Gastroesophageal sphincter (tissue), 4 donors: Measurements from ENCODE around the gene CCDC178. TPM values are rescaled to one million over a fixed set of nuclear protein-coding genes. Genes with fewer than 3 reads are reported as not detected.

ENCODE experiments used
- ATAC-seq: fragments of 150-250 bp; one replicate; pipeline ENCODE4 v1.9.1; 2016; ENCODE audit warnings: mild to moderate bottlenecking, moderate library complexity
- H3K27ac ChIP-seq, 4 donors: fragments of 200-600 bp; sonication (generic) in 3 of 4; 1 replicate in 3 of 4; 2 replicates in 1 of 4; pipeline ENCODE4 v1.5.1; 2016 to 2019
- H3K27me3 ChIP-seq: fragments of 200-600 bp; sonication (generic); one replicate; pipeline ENCODE4 v1.5.1; 2019
- H3K36me3 ChIP-seq, 2 donors: fragments of 200-600 bp; sonication (generic); one replicate each; pipeline ENCODE4 v1.5.1; 2019; ENCODE audit warnings: control low read depth in 1 of 2
- H3K4me1 ChIP-seq, 3 donors: fragments of 200-600 bp; sonication (generic); 1 replicate in 2 of 3; 2 replicates in 1 of 3; pipeline ENCODE4 v1.5.1; 2016 to 2019; ENCODE audit warnings: control low read depth in 2 of 3
- H3K4me3 ChIP-seq, 2 donors: fragments of 200-600 bp; sonication (generic); one replicate each; pipeline ENCODE4 v1.5.1; 2019; ENCODE audit warnings: mild to moderate bottlenecking in 1 of 2, moderate library complexity in 1 of 2
- H3K9me3 ChIP-seq, 3 donors: fragments of 200-600 bp; sonication (generic); one replicate each; pipeline ENCODE4 v1.5.1; 2017 to 2019; ENCODE audit warnings: control low read depth in 2 of 3
- EP300 ChIP-seq: sonication (generic); formaldehyde crosslinking; IDR thresholded peaks from one replicate; pipeline ENCODE4 v1.6.1; 2017; ENCODE audit warnings: antibody characterized with exemption, mild to moderate bottlenecking
- POLR2A ChIP-seq, 2 donors: fragments of 450-650 bp; IDR thresholded peaks; one replicate each; pipeline ENCODE4 v1.6.1; 2017; ENCODE audit warnings: antibody characterized with exemption in 2 of 2, mild to moderate bottlenecking in 2 of 2, moderate library complexity in 1 of 2
- POLR2AphosphoS5 ChIP-seq: sonication (generic); formaldehyde crosslinking; IDR thresholded peaks from one replicate; pipeline ENCODE4 v1.6.1; 2017; ENCODE audit warnings: antibody characterized with exemption
- whole genome bisulfite sequencing, 2 donors: methylation state at CpG; one replicate each; pipeline ENCODE4 v1.1.5; 2018; ENCODE audit warnings: low coverage in 1 of 2; 5-methylcytosine and 5-hydroxymethylcytosine counted together
- total RNA-seq, 4 donors: library from RNA; depleted of rRNA; stranded (reverse); fragments of >200 nt; gene quantifications; one replicate each; pipeline ENCODE4 v1.1.0, GENCODE V29; 2016
- TF ChIP-seq, protein P1 (sequence below), 4 experiments: fragments of 200-600 bp in 2 of 4; fragments of 450-650 bp in 2 of 4; sonication (generic) in 1 of 4; IDR thresholded peaks; one replicate each; pipeline ENCODE4 v1.5.1; 2017 to 2019; ENCODE audit warnings: antibody characterized with exemption in 4 of 4, mild to moderate bottlenecking in 2 of 4, moderate library complexity in 2 of 4

Gene CCDC178
- total RNA-seq, 4 donors from 2014 or later = 0.27 to 3.3 (median 2.1) TPM; not detected in 1

DNA sequence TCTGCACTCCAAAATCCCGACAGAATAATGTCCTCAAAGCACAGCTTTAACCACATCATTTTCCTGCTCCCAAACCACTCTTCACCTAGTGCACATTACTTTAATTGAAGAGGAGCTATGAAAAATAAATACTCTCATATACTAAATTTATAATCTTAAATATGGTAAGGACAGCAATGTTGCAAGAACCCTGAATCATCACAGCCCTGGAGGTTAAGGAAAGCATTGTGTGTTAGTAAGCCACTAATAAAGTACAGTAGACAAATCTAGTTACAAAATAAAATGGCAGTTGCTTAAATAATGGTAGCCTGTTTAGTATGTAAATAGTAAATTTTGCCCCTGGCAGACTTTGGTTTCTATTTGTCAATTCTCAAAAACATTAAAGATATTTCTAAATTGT lies 27.0 kb upstream of the CCDC178 start:
- H3K4me3 ChIP-seq = no peak overlapping the region
- H3K27ac ChIP-seq = no peak overlapping the region
- ATAC-seq = no peak
- no peaks in the 10 kb centered on the region for H3K36me3 ChIP-seq
- H3K4me1 ChIP-seq = no peaks in the 10 kb centered on the region
- no peaks in the 10 kb centered on the region for H3K27me3 ChIP-seq
- H3K9me3 ChIP-seq = no peaks in the 10 kb centered on the region
- TF ChIP-seq EP300 = no peak
- no peak for TF ChIP-seq POLR2A (IDR thresholded peaks at IDR 0.05)
- TF ChIP-seq, protein P1, sequence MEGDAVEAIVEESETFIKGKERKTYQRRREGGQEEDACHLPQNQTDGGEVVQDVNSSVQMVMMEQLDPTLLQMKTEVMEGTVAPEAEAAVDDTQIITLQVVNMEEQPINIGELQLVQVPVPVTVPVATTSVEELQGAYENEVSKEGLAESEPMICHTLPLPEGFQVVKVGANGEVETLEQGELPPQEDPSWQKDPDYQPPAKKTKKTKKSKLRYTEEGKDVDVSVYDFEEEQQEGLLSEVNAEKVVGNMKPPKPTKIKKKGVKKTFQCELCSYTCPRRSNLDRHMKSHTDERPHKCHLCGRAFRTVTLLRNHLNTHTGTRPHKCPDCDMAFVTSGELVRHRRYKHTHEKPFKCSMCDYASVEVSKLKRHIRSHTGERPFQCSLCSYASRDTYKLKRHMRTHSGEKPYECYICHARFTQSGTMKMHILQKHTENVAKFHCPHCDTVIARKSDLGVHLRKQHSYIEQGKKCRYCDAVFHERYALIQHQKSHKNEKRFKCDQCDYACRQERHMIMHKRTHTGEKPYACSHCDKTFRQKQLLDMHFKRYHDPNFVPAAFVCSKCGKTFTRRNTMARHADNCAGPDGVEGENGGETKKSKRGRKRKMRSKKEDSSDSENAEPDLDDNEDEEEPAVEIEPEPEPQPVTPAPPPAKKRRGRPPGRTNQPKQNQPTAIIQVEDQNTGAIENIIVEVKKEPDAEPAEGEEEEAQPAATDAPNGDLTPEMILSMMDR (IDR thresholded peaks at IDR 0.05) = no peak
- no peak for TF ChIP-seq POLR2AphosphoS5
- 79% methylated on average over 1 of the region's 1 CpG; no CpG with 5 or more reads in 1 of the 2 donors for WGBS, 2 donors

DNA sequence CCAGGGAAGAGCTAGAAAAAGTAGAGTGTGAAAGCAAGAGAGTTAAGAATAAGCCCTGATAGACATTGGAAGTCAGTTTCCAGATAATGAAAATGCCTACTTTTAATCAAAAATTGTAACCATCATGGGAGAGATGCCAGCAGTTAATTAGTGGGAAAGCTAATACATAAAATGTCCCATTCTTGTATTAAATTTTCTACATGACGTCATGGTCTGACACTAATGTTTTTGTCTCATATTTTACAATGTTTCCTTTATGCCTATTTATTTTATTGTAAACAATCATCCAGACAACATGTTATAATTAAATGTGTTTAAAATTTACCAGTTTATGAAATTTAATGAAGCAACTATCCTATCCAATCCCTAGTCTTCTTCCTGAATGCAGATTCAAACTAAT lies 26.3 kb upstream of the CCDC178 start:
- Histone ChIP-seq H3K4me3 (no peak overlapping the region), H3K27me3 (no peaks in the 10 kb centered on the region), H3K36me3 (no peaks in the 10 kb centered on the region), H3K4me1 (no peaks in the 10 kb centered on the region), H3K9me3 (no peaks in the 10 kb centered on the region), H3K27ac (no peak overlapping the region)
- TF ChIP-seq POLR2A (IDR thresholded peaks at IDR 0.05) = no peak
- no peak for TF ChIP-seq POLR2AphosphoS5
- no peak for TF ChIP-seq EP300
- TF ChIP-seq, protein P1 (IDR thresholded peaks at IDR 0.05) = no peak
- WGBS, 2 donors = 96 to 100% methylated on average over 1 of the region's 1 CpG
- no peak for ATAC-seq

DNA sequence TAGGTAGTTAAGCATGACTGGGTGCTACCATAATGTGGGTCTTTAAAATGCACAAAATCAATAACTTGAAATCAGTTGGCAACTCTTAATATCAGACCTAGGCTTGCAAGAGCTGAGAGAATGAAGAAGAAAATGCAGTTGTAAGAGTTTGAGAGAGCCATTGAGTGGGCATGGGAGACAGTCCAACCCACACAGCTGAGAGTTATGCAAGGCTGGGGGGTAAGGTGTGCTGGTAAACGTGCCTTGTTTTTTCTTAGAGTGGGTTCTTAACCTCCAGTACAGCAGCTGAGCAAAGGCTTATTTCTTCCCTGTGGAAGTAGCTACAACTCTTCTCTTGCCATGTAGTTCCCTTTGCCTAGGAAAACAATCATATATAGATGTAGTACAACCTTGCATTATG lies 20.2 kb upstream of the CCDC178 start:
- TF ChIP-seq POLR2A (IDR thresholded peaks at IDR 0.05) = no peak
- TF ChIP-seq, protein P1 (IDR thresholded peaks at IDR 0.05) = no peak
- TF ChIP-seq EP300 = no peak
- no peak for TF ChIP-seq POLR2AphosphoS5
- no peaks in the 10 kb centered on the region for H3K36me3 ChIP-seq
- H3K27ac ChIP-seq = no peak overlapping the region
- H3K4me1 ChIP-seq = no peaks in the 10 kb centered on the region
- no peaks in the 10 kb centered on the region for H3K27me3 ChIP-seq
- no peaks in the 10 kb centered on the region for H3K9me3 ChIP-seq
- ATAC-seq = no peak
- no peak overlapping the region for H3K4me3 ChIP-seq
- WGBS, 2 donors = 45 to 63% methylated on average over 1 of the region's 1 CpG

DNA sequence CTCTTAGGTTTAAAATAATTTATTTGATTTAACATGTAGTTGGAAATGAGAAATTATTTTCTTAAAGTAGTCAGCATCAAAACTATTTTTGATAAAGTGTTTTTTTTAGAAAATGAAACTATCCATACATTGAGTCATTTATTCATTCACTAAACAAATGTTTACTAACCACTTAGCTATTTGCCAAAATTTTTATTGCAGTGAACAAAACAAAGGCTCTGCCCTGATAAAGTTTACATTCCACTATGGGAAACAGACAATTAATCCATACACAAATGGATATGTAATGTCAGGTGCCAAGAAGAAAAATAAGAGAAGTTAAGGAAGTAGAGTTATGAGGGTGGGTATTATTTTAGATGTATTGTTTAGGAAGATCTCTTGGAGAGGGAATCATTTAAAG lies 19.1 kb upstream of the CCDC178 start:
- TF ChIP-seq POLR2AphosphoS5 (no peak), POLR2A (IDR thresholded peaks at IDR 0.05) (no peak), EP300 (no peak)
- TF ChIP-seq, protein P1 (IDR thresholded peaks at IDR 0.05) = no peak
- Histone ChIP-seq H3K36me3 (no peaks in the 10 kb centered on the region), H3K4me1 (no peaks in the 10 kb centered on the region), H3K27me3 (no peaks in the 10 kb centered on the region), H3K27ac (no peak overlapping the region), H3K4me3 (no peak overlapping the region), H3K9me3 (no peaks in the 10 kb centered on the region)
- ATAC-seq = no peak

DNA sequence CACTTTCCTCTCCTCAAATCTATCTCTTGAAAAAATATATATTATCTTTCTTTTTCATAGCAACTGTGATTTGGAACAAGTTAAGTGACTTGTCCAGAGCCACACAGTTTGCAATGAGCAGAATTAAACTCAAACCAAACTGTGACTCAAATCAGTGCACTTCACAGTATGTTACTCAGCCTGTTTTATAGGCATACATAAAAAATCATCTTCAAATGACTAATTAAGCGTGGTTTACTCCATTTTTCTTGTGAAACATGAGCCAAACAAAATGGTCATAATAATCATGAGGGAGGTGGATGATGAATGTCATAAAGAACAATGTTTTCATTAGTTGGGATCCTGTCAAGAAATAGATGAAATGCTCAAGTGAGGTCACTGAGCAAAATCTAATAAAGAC lies 6.1 kb upstream of the CCDC178 start:
- no peaks in the 10 kb centered on the region for H3K36me3 ChIP-seq
- no peaks in the 10 kb centered on the region for H3K4me1 ChIP-seq
- no peaks in the 10 kb centered on the region for H3K9me3 ChIP-seq
- TF ChIP-seq, protein P1 (IDR thresholded peaks at IDR 0.05) = no peak
- TF ChIP-seq EP300 (no peak), POLR2A (IDR thresholded peaks at IDR 0.05) (no peak), POLR2AphosphoS5 (no peak)
- WGBS, 2 donors = 0% methylated on average over 1 of the region's 1 CpG
- H3K27me3 ChIP-seq = no peaks in the 10 kb centered on the region
- no peak for ATAC-seq
- H3K4me3 ChIP-seq = no peak overlapping the region
- H3K27ac ChIP-seq = no peak overlapping the region
